D721Med (cell line): ENCODE measurements around the gene ANKS1B.
"Not testable (repeated sequence)": the region's sequence is repeated elsewhere in the genome, so short reads cannot be mapped to it uniquely, and the experiment has no call there.

Source experiments
- DNase-seq: peaks from one replicate; pipeline ENCODE4 v3.0.0; 2011; ENCODE audit warnings: low spot score; ENCODE audit not compliant: insufficient read length
- FAIRE-seq: peaks from 2 replicates; lab custom pipeline; 2011; peaks lifted over from hg19 to GRCh38; lab: Jason Lieb, UNC
- CTCF ChIP-seq: IDR thresholded peaks from 2 replicates; pipeline ENCODE4 v1.5.1; 2012; ENCODE audit warnings: mild to moderate bottlenecking, control low read depth; ENCODE audit not compliant: insufficient read depth; ENCODE audit errors: missing control alignments

ANKS1B gene

GRCh38 chr12:99598785-99599184 lies 386.0 kb downstream of the ANKS1B start:
- TF ChIP-seq CTCF, result no peak
- DNase-seq, result no peak
- FAIRE-seq, result no peak

- no peak for DNase-seq
- TF ChIP-seq CTCF, result no peak
- FAIRE-seq, result no peak
Measured at GRCh38 chr12:99596762-99597161, 388.0 kb downstream of the ANKS1B start.

GRCh38 chr12:99577125-99577524 lies 407.6 kb downstream of the ANKS1B start:
- not testable (repeated sequence) for DNase-seq, FAIRE-seq

DNA sequence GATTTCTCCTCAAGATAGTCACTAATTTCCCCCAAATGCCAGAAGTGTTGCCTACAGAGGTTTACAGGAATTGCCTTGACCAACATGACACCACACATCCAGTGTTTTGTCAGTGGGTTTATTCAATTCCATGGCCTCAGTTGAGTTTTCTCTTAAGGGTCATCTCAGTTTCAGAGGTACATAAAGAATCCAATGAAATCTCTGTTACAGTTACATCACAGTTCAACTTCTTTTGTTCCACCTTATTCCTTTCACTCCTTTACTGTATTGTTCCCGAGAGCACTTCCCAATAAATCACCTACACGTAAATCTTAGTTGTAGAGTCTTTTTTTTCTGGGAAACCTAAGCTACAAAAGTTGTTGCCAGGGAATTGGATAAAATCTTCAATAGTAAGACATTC lies 410.8 kb downstream of the ANKS1B start:
- FAIRE-seq, result no peak
- DNase-seq, result no peak
- no peak for TF ChIP-seq CTCF

DNA sequence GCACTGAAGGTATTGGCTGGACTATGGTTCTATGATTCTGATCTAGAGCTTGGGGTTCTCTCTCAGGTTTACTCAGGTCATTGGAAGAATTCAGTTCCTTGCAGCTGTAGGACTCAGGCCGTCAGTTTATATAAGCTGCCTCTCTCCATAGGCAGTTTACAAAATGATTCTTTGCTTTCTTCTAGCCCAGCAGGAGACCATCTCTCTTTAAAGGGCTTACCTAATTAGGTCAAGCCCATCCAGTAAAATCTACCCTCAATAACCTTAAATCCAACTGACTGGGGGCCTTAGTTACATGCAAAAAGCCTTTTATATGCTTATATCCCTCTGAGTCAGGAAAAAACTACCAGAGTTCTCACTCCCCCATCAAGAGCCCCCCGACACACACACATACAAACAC lies 417.7 kb downstream of the ANKS1B start:
- no peak for TF ChIP-seq CTCF
- FAIRE-seq, result no peak
- DNase-seq, result no peak

- no peak for DNase-seq
- no peak for FAIRE-seq
- no peak for TF ChIP-seq CTCF
Measured at GRCh38 chr12:99558109-99558508, 426.6 kb downstream of the ANKS1B start.

DNA sequence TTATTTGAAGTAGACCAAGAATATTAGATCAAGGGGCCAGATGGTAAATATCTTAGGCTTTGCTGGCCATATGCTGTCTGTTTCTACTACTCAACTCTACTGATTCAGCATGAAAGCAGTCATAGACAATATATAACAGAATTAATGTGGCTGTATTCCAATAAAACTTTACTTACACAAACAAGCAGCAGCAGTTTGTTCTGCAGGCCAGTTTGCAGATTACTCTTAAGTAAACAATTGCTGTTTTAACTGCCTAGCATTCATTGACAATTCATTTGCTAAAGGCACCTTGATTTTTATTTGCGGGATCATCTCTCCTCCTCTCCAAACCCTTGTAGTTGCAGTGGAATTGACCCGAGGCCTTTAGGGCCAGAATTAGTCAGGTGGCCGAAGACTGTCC lies 431.3 kb downstream of the ANKS1B start:
- FAIRE-seq, result no peak
- DNase-seq, result no peak
- no peak for TF ChIP-seq CTCF

GRCh38 chr12:99552022-99552421 lies 432.7 kb downstream of the ANKS1B start:
- TF ChIP-seq CTCF, result no peak
- peak; percentile 67 for FAIRE-seq

More at GRCh38 chr12:99552022-99552421, 432.7 kb downstream of the ANKS1B start:
- no peak for DNase-seq
